NCI-H128 (cell line): Measurements from ENCODE around the gene MAD2L1BP.
A peak's percentile ranks its signal among the peaks of the same experiment; 100 is the strongest.

Experiments used
- DNase-seq: peaks from one replicate; lab custom pipeline; 2025; ENCODE audit not compliant: unreplicated experiment; lab: John Stamatoyannopoulos, UW

MAD2L1BP gene

DNA sequence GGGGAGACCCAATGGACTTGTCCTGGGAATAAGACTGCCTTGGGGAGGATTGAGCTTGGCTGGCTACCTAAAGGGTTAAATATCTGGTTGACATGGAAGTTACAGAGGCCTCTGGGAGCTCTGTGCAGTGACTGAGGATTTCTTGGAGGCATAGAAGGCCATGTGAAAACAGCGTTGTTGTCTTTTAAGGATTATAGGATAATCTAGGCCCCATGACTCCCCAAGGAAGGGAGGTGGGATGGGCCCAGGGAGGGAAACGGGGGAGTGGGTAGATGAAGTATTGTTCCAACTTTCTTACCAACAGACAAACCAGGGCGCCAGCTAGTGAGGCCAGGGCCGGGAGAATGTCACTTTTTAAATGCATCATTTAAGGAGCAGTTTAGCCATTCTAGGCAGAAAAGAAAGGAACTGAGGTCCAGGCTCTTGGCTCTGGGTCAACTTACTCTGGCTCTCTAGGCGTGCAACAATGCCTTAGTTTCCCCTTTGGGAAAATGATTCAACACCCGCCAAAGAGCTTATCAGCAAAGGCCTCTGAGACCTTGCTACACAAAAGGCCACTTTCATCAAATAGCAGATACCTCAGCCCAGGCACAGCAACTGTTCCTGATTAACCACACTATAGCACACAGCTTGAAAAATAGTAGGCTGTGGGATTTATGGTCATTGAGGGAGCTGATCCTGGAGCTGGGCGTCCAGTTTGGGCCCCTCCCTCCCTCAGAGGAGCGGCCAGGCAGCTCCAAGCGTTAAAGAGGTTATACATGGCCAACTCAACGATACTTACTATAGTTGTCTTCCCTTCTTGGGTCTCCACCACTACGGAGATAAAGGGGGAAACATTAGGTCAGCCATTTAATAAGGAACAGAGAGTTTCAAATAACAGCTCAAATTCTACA is 44.9 kb downstream of the MAD2L1BP start:
- DNase-seq: no peak

DNA sequence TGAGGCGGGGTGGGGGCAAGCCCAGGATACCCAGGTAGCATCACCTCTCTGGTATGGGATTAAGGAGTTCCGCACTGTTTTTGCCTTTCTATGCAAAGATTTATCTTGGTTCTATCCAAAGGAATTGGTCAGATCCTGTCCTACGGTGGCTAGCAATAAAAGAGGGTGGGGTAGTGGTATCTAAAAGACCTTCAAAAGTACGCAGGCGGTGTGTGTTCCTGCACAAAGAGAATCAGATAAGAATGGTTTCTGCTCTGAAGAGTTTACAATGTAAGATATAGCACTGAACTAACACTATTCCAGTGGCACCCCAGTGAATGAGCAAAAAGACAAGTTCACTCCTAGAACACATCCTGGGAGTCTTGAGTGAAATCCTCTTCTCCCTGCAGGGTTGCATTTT is 45.7 kb downstream of the MAD2L1BP start:
- DNase-seq: no peak

DNA sequence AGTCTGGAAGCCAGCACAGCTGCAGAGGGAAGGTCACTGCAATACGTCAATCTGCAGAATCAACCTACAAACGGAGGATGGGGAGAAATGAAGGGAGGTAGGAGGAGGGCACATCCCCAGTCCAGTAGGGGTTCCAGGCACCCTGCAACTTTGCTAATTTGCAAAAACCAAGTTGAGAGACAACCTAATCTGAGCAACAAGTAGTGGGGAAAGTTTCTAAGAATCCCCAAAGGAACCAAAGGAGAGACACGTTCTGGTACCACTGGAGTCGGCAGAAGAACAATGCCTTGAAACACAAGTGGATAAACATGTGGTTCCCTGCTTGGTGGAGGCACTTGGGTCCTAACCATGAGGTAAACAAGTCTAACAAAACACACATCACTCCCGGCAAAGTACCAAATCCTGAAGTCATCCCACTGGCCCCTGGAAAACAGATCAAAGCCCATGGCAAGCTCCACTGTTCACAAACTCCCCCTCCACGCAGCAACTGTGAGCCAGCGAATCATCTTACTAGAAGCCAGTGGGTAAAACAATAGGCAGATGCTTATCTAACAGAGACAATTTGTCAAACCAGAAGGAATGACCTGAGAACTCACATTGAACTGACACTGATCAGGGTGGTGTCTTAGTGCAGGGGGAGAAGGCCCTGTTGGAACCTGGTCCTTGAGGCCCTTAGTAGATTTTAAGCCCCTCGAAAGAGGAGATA is 47.2 kb downstream of the MAD2L1BP start:
- DNase-seq: no peak

DNA sequence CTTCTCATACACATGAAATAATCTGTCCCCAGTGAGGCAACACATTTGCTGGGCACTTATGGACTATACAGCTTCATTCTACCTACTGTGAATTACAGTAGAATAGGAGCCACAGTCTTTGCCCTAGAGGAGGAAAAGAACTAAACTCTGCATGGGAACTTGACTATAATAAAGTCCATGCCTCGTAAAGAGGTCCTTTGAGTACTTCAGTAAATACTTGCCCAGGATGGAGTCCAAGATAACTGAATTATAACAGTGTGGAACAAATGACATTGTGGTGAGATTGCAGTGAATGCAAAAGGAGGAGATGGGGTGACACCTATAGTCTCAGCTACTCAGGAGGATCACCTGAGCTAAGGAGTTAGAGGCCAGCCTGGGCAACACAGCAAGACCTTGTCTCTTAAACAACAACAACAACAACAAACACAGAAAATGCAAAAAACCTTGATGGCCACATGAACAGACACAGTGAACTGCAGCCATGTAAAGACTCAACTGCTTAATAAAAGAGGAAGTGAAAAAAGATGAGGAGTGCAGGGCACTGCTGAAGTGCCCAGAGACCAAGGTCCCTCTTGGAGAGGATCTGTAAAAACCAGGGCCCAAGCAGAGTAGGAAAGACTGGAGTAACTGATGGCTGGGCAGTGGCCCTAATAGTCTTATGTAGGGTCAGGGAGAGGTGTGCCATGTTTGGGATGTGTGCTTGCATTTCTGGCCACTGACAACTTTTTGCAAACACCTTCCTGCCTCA is 48.2 kb downstream of the MAD2L1BP start:
- DNase-seq: no peak

DNA sequence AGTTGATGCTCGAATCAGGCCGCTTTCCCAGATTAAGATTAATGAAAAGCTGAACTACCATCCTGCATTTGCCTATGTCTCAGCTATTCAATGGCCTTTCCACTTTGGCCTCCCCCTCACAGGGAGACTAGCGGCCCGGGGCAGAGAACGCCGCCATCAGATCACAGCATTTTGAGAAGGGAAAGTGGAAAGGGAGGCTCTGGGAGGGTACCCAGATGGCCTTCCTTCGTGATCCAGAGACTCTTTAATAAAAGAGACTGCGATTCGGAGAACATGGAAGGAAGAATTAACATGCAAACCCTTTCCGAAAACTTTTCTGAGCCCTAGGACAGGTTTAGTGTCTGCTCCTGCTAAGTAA is 51.4 kb downstream of the MAD2L1BP start:
- DNase-seq: no peak

DNA sequence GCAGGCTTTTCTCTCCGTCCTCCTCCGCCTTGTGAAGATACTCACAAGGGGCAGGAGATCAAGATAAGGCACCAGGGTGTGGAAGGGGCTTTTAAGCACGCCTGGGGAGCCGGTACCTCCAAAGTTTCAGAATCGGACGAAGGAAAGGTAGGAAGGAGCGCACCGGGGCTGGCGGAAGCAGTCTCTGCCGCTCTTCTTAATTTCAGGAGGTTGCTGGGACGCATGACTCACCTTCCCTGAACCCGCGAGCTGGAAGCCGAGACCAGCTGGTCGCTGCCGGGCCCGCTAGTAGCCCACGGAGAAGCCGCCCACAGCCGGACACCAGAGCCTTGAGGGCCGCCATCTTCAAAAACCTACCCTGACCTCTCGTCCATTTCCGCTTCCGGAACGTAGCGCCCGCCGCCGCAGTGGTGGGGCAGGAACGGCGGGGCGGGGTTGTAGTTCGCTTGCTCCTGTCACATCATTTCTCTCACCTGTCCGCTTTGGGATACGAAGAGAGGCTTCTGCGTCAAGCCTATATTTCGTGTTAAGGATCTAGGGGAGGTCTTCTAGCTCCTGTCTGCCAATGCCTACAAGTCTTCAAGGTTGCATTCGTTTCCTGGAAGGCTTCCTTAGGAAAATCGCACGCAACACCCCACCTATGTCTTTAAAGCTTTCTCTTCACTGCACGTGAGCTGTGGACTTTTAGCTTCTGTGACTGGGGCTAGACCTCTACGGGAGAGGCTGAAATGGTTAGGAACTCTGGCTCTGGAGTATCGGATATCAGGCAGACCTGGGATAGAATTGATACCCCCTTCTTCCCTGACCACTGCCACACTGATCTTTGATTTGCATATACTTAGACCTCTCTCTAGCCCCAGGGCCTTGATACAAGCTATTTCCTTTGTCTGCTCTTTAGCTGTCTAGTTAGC is 52.1 kb downstream of the MAD2L1BP start, which contains the start of gene MRPS18A:
Gene MRPS18A, minus strand, starts transcription at position 355 of the 911 bp plus-strand sequence. Its CDS starts 12 bp downstream, at position 343.
- DNase-seq: peak; percentile 45

DNA sequence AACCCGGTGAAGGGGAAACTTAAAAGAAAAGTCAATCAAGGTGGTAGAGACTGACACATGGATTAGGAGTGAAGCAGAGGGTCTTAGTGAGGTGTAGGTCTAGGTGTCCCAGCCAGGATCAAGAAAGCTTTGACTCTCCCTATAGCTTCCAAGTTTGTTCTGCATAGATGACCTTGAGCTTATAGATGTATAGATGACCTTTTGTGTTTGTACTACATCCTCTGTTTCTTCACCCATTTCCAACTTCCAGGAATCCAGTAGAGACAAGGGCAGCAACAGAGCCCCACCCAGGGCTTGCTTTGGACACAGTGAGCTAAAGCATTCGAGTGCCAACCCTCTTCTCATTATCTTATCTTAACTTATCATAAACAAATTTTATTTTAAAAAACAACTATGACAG is 53.8 kb downstream of the MAD2L1BP start:
- no peak for DNase-seq
